ENCODE results near the gene AREL1. TPM values are rescaled to one million over a fixed set of nuclear protein-coding genes. Genes with fewer than 3 reads are reported as not detected.

AREL1 gene
- polyA plus RNA-seq, 4 donors: 8.4 to 20.4 (median 16.4) TPM

DNA sequence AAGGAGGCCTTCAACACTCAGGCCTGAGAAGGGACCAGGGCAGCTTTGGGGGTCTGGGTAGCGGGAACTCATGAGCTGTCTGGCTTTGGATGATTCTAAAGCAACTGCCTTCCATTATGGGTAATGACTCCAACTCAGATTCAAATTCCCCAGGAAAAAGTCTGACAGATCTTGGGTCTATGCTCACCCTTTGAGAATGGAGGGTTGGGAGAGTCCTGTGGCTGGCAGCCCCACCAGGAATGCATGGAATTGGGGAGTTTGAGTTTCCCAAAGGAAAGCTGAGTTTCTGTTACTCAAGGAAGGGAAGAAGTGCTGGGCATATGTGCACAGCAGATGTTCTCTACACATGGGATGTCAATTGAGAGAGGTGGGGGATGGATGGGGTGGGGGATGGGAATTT, 78.4 kb downstream of the AREL1 start:
- WGBS, 3 donors: 97 to 100% (median 100%) methylated on average over 1 of the region's 1 CpG
- FAIRE-seq: no peak

DNA sequence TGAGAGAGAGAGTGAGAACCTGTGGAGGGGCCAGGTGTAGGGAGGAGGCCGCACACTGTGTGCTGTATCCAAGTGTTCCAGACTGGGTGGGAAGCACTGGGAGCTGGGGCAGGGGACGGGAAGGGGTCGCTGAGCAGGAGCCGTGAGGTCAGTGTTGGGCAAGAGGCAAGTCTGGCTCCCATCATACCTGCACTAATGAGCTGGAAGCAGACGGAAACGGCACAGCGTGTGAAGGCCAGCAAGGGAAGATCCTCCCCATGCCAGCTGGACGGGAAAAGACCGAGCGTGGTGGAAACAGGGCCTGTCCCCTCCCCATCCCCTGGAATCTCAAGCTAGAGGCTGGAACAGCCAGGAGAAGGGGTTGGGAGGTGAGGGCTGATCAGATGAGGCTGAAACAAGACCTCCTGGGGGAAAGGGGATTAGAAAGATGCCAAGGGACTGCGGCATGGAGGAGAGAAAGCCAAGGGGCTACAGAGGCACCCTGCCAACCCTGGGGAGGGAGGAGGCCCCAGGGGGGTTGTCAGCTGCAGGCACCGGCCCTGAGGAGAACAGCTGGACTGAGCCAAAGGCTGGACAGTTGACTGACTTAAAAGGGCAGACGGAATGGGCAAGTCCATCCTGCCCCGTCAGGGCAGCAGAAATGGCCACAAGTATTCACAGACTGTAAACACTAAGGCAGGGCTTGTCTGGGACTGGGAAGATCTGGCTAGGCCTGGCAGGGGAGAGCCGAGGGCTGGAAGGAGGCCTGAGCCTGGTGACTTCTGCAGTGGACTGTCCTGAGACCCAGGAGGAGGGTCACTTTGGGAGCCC, 81.8 kb downstream of the AREL1 start:
- FAIRE-seq: no peak
- Histone ChIP-seq H3K36me3 (ENCODE audit: control insufficient read depth in 3 of 3, insufficient read depth in 2 of 3, low read depth in 1 of 3, low read length in 3 of 3) (no peaks in the 10 kb centered on the region), H3K27ac (ENCODE audit: low read depth in 1 of 3, low read length in 2 of 3) (no peak overlapping the region), H3K4me1 (ENCODE audit: control insufficient read depth in 3 of 3, insufficient read depth in 2 of 3, low read depth in 1 of 3, low read length in 2 of 3) (peaks cover 0 to 9% (median 0%) of the 10 kb centered on the region in 3 donors), H3K4me3 (ENCODE audit: low read depth in 1 of 3, low read length in 3 of 3) (no peak overlapping the region), H3K27me3 (ENCODE audit: control insufficient read depth in 3 of 3, insufficient read depth in 3 of 3, low read length in 3 of 3) (no peaks in the 10 kb centered on the region), H3K9me3 (ENCODE audit: control insufficient read depth in 2 of 2, insufficient read depth in 1 of 2, low read depth in 1 of 2, low read length in 1 of 2) (no peaks in the 10 kb centered on the region)
- WGBS, 3 donors: 76 to 92% (median 88%) methylated on average over 15 of the region's 15 CpGs
- DNase-seq: no peak

More for the DNA sequence above, 78.4 kb downstream of the AREL1 start:
- Histone ChIP-seq H3K4me1 (ENCODE audit: control insufficient read depth in 3 of 3, insufficient read depth in 2 of 3, low read depth in 1 of 3, low read length in 2 of 3) (no peaks in the 10 kb centered on the region), H3K9me3 (ENCODE audit: control insufficient read depth in 2 of 2, insufficient read depth in 1 of 2, low read depth in 1 of 2, low read length in 1 of 2) (no peaks in the 10 kb centered on the region), H3K36me3 (ENCODE audit: control insufficient read depth in 3 of 3, insufficient read depth in 2 of 3, low read depth in 1 of 3, low read length in 3 of 3) (no peaks in the 10 kb centered on the region), H3K27me3 (ENCODE audit: control insufficient read depth in 3 of 3, insufficient read depth in 3 of 3, low read length in 3 of 3) (no peaks in the 10 kb centered on the region), H3K27ac (ENCODE audit: low read depth in 1 of 3, low read length in 2 of 3) (no peak overlapping the region), H3K4me3 (ENCODE audit: low read depth in 1 of 3, low read length in 3 of 3) (no peak overlapping the region)
- no peak for DNase-seq

DNA sequence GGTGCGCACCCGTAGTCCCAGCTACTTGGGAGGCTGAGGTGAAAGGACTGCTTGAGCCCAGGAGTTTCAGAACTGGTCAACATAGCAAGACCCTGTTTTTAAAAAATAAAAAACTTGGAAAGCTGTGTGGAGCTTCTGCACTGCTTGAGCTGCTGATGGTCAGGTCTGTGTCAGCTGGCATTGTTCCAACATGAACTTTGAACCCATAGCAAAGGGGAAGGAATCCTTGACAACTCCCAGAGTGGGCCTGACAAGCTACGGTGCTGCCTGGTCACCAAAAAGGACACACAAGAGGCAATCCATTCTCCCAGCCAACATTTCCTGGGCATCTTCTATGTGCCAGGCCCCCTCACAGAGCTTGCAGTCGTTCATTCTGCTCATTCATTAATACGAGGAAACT, 84.5 kb downstream of the AREL1 start:
- H3K27me3 ChIP-seq (ENCODE audit: control insufficient read depth in 3 of 3, insufficient read depth in 3 of 3, low read length in 3 of 3): no peaks in the 10 kb centered on the region
- no peak for FAIRE-seq
- whole genome bisulfite sequencing, 3 donors: 48 to 67% (median 52%) methylated on average over 5 of the region's 5 CpGs
- no peaks in the 10 kb centered on the region for H3K9me3 ChIP-seq (ENCODE audit: control insufficient read depth in 2 of 2, insufficient read depth in 1 of 2, low read depth in 1 of 2, low read length in 1 of 2)
- no peak overlapping the region for H3K4me3 ChIP-seq (ENCODE audit: low read depth in 1 of 3, low read length in 3 of 3)
- H3K27ac ChIP-seq (ENCODE audit: low read depth in 1 of 3, low read length in 2 of 3): no peak overlapping the region
- peaks cover 0 to 9% (median 0%) of the 10 kb centered on the region in 3 donors for H3K4me1 ChIP-seq (ENCODE audit: control insufficient read depth in 3 of 3, insufficient read depth in 2 of 3, low read depth in 1 of 3, low read length in 2 of 3)
- peak; percentile 64 to 69 for DNase-seq
- H3K36me3 ChIP-seq (ENCODE audit: control insufficient read depth in 3 of 3, insufficient read depth in 2 of 3, low read depth in 1 of 3, low read length in 3 of 3): no peaks in the 10 kb centered on the region

DNA sequence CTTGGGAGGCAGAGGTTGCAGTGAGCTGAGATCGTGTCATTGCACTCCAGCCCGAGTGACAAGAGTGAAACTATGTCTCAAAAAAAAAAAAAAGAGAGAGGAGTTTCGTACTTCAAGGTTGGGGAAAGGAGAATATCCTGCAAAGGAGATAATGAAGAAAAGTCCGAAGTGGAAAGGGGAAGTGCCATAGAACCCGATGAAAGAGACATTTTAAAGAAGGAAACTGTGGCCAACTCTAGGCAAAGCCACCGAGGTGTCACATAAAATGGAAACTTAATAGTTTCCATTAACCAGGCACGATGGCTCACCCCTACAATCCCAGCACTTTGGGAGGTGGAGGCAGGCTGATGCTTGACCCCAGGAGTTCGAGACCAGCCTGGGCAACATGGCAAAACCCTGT, 85.8 kb downstream of the AREL1 start:
- Histone ChIP-seq H3K27me3 (ENCODE audit: control insufficient read depth in 3 of 3, insufficient read depth in 3 of 3, low read length in 3 of 3) (no peaks in the 10 kb centered on the region), H3K4me3 (ENCODE audit: low read depth in 1 of 3, low read length in 3 of 3) (no peak overlapping the region), H3K27ac (ENCODE audit: low read depth in 1 of 3, low read length in 2 of 3) (no peak overlapping the region), H3K36me3 (ENCODE audit: control insufficient read depth in 3 of 3, insufficient read depth in 2 of 3, low read depth in 1 of 3, low read length in 3 of 3) (no peaks in the 10 kb centered on the region), H3K4me1 (ENCODE audit: control insufficient read depth in 3 of 3, insufficient read depth in 2 of 3, low read depth in 1 of 3, low read length in 2 of 3) (peaks cover 0 to 9% (median 0%) of the 10 kb centered on the region in 3 donors), H3K9me3 (ENCODE audit: control insufficient read depth in 2 of 2, insufficient read depth in 1 of 2, low read depth in 1 of 2, low read length in 1 of 2) (no peaks in the 10 kb centered on the region)
- DNase-seq (no peak), FAIRE-seq (no peak)
- WGBS, 3 donors: 61 to 74% (median 73%) methylated on average over 8 of the region's 8 CpGs

DNA sequence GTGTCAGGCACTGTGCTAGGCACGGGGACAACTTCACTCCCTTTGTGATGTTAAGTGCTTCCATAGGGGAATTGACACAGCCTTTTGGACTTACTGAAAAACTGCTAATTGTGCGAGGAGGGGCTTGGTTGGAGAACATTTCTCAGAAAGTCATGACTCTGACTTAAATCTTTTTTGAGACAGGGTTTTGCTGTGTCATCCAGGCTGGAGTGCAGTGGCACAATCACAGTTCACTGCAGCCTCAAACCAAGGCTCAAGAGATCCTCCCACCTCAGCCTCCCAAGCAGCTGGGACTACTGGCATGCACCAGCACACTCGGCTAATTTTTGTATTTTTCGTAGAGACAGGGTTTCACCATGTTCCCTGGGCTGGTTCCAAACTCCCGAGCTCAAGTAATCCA, 90.6 kb downstream of the AREL1 start:
- 85 to 91% (median 88%) methylated on average over 5 of the region's 5 CpGs for WGBS, 3 donors
- H3K4me1 ChIP-seq (ENCODE audit: control insufficient read depth in 3 of 3, insufficient read depth in 2 of 3, low read depth in 1 of 3, low read length in 2 of 3): peaks cover 0 to 14% (median 0%) of the 10 kb centered on the region in 3 donors
- no peak overlapping the region for H3K27ac ChIP-seq (ENCODE audit: low read depth in 1 of 3, low read length in 2 of 3)
- H3K9me3 ChIP-seq (ENCODE audit: control insufficient read depth in 2 of 2, insufficient read depth in 1 of 2, low read depth in 1 of 2, low read length in 1 of 2): no peaks in the 10 kb centered on the region
- no peak overlapping the region for H3K4me3 ChIP-seq (ENCODE audit: low read depth in 1 of 3, low read length in 3 of 3)
- DNase-seq (no peak), FAIRE-seq (no peak)
- no peaks in the 10 kb centered on the region for H3K36me3 ChIP-seq (ENCODE audit: control insufficient read depth in 3 of 3, insufficient read depth in 2 of 3, low read depth in 1 of 3, low read length in 3 of 3)
- no peaks in the 10 kb centered on the region for H3K27me3 ChIP-seq (ENCODE audit: control insufficient read depth in 3 of 3, insufficient read depth in 3 of 3, low read length in 3 of 3)

DNA sequence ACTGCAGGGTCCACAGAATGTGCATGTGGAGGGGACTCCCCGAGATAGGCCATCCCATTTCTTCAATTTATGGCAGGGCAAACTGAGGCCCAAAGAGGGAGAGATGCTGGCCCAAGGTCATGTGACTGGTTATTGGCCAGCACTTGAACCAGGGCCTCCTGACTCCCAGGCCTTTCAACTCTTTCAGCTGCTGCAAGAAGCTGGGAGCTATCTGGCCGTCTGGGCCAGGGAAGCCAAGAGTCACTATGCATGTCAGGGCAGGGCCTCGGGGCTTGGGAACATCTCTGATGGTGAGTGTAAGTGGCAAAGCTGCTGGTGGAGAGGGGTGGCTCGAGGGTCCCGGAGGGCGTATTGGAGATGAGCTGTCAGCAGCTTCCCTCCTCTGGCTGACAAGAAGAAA, 91.3 kb downstream of the AREL1 start:
- peaks cover 0 to 14% (median 0%) of the 10 kb centered on the region in 3 donors for H3K4me1 ChIP-seq (ENCODE audit: control insufficient read depth in 3 of 3, insufficient read depth in 2 of 3, low read depth in 1 of 3, low read length in 2 of 3)
- no peak overlapping the region for H3K4me3 ChIP-seq (ENCODE audit: low read depth in 1 of 3, low read length in 3 of 3)
- H3K36me3 ChIP-seq (ENCODE audit: control insufficient read depth in 3 of 3, insufficient read depth in 2 of 3, low read depth in 1 of 3, low read length in 3 of 3): no peaks in the 10 kb centered on the region
- no peak overlapping the region for H3K27ac ChIP-seq (ENCODE audit: low read depth in 1 of 3, low read length in 2 of 3)
- no peak for FAIRE-seq
- peaks cover 0 to 1% (median 0%) of the 10 kb centered on the region in 3 donors for H3K27me3 ChIP-seq (ENCODE audit: control insufficient read depth in 3 of 3, insufficient read depth in 3 of 3, low read length in 3 of 3)
- no peak for DNase-seq
- 84 to 91% (median 91%) methylated on average over 6 of the region's 6 CpGs for WGBS, 3 donors
- no peaks in the 10 kb centered on the region for H3K9me3 ChIP-seq (ENCODE audit: control insufficient read depth in 2 of 2, insufficient read depth in 1 of 2, low read depth in 1 of 2, low read length in 1 of 2)

DNA sequence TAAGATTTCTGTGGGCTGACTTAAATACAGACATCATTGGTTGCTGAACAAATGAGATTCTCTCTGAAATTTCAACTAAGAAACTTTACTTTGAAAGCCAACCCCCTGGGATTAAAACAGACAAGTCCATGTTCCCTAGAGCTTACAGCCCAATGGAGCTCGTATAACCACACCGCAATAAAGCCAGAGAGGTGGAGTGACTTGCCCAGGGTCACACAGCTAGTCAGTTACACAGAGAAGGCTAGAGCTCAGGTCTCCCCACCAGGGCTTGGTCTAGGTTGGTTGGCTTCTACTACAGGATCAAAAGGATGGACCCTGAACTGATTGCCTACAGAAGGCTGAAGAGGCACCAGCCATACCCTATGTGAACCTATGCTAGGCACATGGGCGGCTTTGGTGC, 92.0 kb downstream of the AREL1 start:
- H3K27ac ChIP-seq (ENCODE audit: low read depth in 1 of 3, low read length in 2 of 3): no peak overlapping the region

DNA sequence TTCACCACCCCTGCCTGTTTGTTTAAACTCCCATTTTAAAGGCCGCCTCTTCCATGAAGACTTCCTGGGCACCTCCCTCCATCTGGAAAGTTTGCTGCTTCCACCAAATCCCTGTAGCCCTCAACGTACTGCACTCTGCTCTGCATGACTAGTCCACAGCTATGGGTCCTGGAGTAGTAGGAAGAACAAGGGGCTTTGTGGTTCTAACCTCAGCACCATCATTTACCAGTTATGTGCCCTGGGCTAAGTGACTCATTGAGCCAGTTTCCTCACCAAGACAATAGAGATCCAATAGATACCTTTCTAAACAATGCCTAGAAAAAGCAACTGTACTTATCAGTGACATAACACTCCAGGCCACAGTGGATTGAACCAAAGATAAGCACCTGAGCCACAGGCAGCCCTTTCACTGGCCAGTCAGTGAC, 92.4 kb downstream of the AREL1 start:
- no peak overlapping the region for H3K27ac ChIP-seq (ENCODE audit: low read depth in 1 of 3, low read length in 2 of 3)

More for the DNA sequence above, 92.0 kb downstream of the AREL1 start:
- H3K9me3 ChIP-seq (ENCODE audit: control insufficient read depth in 2 of 2, insufficient read depth in 1 of 2, low read depth in 1 of 2, low read length in 1 of 2): no peaks in the 10 kb centered on the region
- no peak for FAIRE-seq
- no peaks in the 10 kb centered on the region for H3K36me3 ChIP-seq (ENCODE audit: control insufficient read depth in 3 of 3, insufficient read depth in 2 of 3, low read depth in 1 of 3, low read length in 3 of 3)
- H3K27me3 ChIP-seq (ENCODE audit: control insufficient read depth in 3 of 3, insufficient read depth in 3 of 3, low read length in 3 of 3): peaks cover 0 to 6% (median 0%) of the 10 kb centered on the region in 3 donors
- no peak overlapping the region for H3K4me3 ChIP-seq (ENCODE audit: low read depth in 1 of 3, low read length in 3 of 3)
- H3K4me1 ChIP-seq (ENCODE audit: control insufficient read depth in 3 of 3, insufficient read depth in 2 of 3, low read depth in 1 of 3, low read length in 2 of 3): peaks cover 0 to 14% (median 0%) of the 10 kb centered on the region in 3 donors
- 91 to 96% (median 92%) methylated on average over 3 of the region's 3 CpGs for WGBS, 3 donors
- no peak for DNase-seq

More for the DNA sequence above, 92.4 kb downstream of the AREL1 start:
- Histone ChIP-seq H3K27me3 (ENCODE audit: control insufficient read depth in 3 of 3, insufficient read depth in 3 of 3, low read length in 3 of 3) (peaks cover 0 to 10% (median 0%) of the 10 kb centered on the region in 3 donors), H3K9me3 (ENCODE audit: control insufficient read depth in 2 of 2, insufficient read depth in 1 of 2, low read depth in 1 of 2, low read length in 1 of 2) (no peaks in the 10 kb centered on the region), H3K4me1 (ENCODE audit: control insufficient read depth in 3 of 3, insufficient read depth in 2 of 3, low read depth in 1 of 3, low read length in 2 of 3) (peaks cover 0 to 14% (median 0%) of the 10 kb centered on the region in 3 donors), H3K4me3 (ENCODE audit: low read depth in 1 of 3, low read length in 3 of 3) (no peak overlapping the region), H3K36me3 (ENCODE audit: control insufficient read depth in 3 of 3, insufficient read depth in 2 of 3, low read depth in 1 of 3, low read length in 3 of 3) (no peaks in the 10 kb centered on the region)
- WGBS, 3 donors: 70 to 86% (median 82%) methylated on average over 2 of the region's 2 CpGs
- no peak for FAIRE-seq
- no peak for DNase-seq
